Measurements from ENCODE around the gene GTPBP4.
"Not testable (repeated sequence)": the region's sequence is repeated elsewhere in the genome, so short reads cannot be mapped to it uniquely, and the experiment has no call there.

The GTPBP4 gene

DNA sequence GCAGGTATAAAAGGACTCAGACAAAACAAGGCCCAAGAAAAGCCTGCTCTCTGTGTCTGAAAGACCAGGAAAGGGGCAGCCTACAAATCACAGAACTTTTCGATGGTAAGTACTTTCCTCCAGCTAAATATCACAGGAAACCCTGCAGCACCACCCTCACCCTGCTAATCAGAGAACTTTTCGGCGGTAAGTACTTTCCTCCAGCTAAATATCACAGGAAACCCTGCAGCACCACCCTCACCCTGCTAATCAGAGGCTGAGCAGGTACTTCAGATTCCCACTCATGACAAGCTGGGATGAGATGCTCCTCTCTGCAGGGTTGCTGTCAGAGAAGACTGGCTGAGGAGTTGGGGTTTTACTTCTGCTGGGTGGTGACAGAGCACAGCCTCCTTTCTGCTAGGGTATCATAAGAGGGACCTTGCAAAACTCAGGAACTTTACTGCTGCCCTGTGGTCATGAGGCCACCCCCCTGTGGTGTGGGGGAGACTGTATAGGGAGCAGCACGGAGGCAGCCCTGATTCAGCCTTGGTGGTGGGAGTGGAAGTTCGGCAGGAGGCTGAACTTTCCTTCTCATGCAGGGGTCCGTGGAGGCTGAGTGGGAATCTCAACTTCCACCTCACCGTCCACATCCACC lies 75.1 kb downstream of the GTPBP4 start:
- Mint-ChIP-seq H3K4me3 (peak overlapping the region; percentile 58), H3K4me1 (ENCODE audit: low read depth) (peaks cover 93% of the 10 kb centered on the region), H3K27ac (peak overlapping the region; percentile 90), H3K27me3 (no peaks in the 10 kb centered on the region), H3K9me3 (no peaks in the 10 kb centered on the region), H3K36me3 (ENCODE audit: low read depth) (peaks cover 18% of the 10 kb centered on the region)

DNA sequence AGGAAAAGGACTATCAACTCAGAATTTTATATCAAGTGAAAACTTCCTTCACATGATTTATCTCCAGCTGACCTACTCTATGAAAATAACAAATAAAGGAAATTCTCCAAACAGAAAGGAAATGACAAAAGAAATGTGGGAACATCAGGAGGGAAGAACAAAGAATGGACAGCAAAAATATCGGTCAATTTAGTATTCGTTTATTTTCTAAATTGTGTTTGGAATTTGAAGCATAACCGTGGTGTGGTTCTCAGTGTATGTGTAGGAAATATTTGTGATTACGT lies 76.7 kb downstream of the GTPBP4 start:
- Mint-ChIP-seq H3K4me1 (ENCODE audit: low read depth) (peaks cover 92% of the 10 kb centered on the region), H3K27ac (peak overlapping the region; percentile 49), H3K4me3 (no peak overlapping the region), H3K9me3 (no peaks in the 10 kb centered on the region), H3K27me3 (no peaks in the 10 kb centered on the region), H3K36me3 (ENCODE audit: low read depth) (peaks cover 18% of the 10 kb centered on the region)

DNA sequence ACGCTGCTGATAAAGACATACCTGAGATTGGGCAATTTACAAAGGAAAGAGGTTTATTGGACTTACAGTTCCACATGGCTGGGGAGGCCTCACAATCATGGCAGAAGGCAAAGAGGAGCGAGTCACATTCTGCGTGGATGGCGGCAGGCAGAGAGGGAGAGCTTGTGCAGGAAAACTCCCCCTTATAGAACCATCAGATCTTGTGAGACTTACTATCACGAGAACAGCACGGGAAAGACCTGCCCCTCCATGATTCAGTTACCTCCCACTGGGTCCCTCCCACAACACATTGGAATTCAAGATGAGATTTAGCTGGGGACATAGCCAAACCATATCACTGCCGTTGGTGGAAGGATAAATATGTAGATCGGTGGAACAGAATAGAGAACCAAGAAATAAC lies 78.5 kb downstream of the GTPBP4 start:
- H3K4me3 Mint-ChIP-seq, H3K27me3 Mint-ChIP-seq, H3K9me3 Mint-ChIP-seq, H3K27ac Mint-ChIP-seq: not testable (repeated sequence)
- H3K36me3 Mint-ChIP-seq (ENCODE audit: low read depth), result peaks cover 18% of the 10 kb centered on the region
- peaks cover 74% of the 10 kb centered on the region for H3K4me1 Mint-ChIP-seq (ENCODE audit: low read depth)

DNA sequence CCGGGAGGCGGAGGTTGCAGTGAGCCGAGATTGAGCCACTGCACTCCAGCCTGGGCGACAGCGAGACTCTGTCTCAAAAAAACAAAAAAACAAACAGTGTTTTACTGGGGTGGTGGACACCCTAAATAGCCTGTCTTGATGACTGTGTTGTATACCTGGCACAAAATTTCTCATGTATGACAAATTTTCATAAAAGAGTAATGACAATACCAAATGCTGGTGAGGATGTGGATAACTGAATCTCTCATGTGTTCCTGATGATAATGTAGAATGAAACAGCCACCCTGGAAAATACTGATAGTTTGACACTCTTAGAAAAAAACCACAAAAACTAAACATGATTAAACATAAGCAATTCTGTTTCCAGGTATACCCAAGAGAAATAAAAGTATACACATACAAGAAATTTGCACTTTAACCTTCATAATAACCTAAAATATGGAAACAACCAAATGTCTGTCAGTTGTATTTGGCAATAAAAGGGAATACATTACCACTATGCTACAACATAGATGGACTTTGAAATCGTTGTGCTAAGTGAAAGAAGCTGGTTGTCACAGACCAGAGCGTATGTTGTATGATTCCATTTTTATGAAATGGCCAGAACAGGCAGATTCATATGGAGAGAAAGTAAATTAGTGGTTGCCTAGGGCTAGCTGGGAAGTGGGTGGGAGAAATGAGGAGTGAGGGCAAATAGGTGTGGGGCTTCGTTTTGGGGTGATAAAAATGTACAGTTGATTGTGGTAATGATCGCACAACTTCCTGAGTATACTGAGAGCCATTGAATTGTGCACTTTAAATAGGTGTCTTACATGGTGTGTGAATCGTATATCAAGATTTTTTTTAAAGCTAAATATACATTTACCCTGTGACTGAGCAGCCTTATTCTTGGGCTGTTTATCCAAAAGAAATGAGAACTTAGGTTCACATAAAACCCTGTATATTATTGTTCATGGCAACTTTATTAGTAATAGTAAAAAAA lies 80.4 kb downstream of the GTPBP4 start:
- H3K4me1 Mint-ChIP-seq (ENCODE audit: low read depth), result peaks cover 55% of the 10 kb centered on the region
- H3K4me3 Mint-ChIP-seq, result no peak overlapping the region
- peak overlapping the region; percentile 57 for H3K27ac Mint-ChIP-seq
- H3K36me3 Mint-ChIP-seq (ENCODE audit: low read depth), result peaks cover 24% of the 10 kb centered on the region
- no peaks in the 10 kb centered on the region for H3K27me3 Mint-ChIP-seq
- H3K9me3 Mint-ChIP-seq, result no peaks in the 10 kb centered on the region

Measured in stimulated activated naive CD8-positive, alpha-beta T cell treated with anti-CD3 and anti-CD28 coated beads, Interleukin-15, Interleukin-2, amounts not matched to agents 100 ng/mL and 50 ng/mL, for 24 hours (primary cell).